Measurements from ENCODE around the gene PPEF1. TPM values are rescaled to one million over a fixed set of nuclear protein-coding genes. Genes with fewer than 3 reads are reported as not detected.
"Not testable (repeated sequence)": the region's sequence is repeated elsewhere in the genome, so short reads cannot be mapped to it uniquely, and the experiment has no call there.

The PPEF1 gene
- total and polyA plus RNA-seq, 2 of the 4 experiments (the other 2 are of a cell fraction): not detected

- H3K14ac ChIP-seq (replicated peaks; ENCODE audit: low read depth, low read length); H3K36me3 ChIP-seq (ENCODE audit: control insufficient read depth, insufficient read depth, low read length); H3K9ac ChIP-seq (ENCODE audit: low read depth, low read length); H2AFZ ChIP-seq (replicated peaks; ENCODE audit: low read length, poor library complexity); H3K9me3 ChIP-seq (ENCODE audit: control insufficient read depth, insufficient read depth, low read length); dilution Hi-C loops (cut with HindIII; ENCODE audit: low sequenced_read_pairs, unreplicated experiment); H2BK20ac ChIP-seq (ENCODE audit: low read depth, low read length); H4K5ac ChIP-seq (ENCODE audit: low read depth, low read length); H3K18ac ChIP-seq (ENCODE audit: low read depth, low read length); DNase-seq; H3K4ac ChIP-seq (ENCODE audit: low read depth, low read length); CTCF ChIA-PET; H3K27me3 ChIP-seq (ENCODE audit: control insufficient read depth, insufficient read depth, low read length); in situ Hi-C loops (cut with MboI; ENCODE audit: low sequenced_read_pairs); H2BK5ac ChIP-seq (ENCODE audit: low read depth, low read length, poor library complexity, severe bottlenecking); H3K4me1 ChIP-seq (ENCODE audit: control insufficient read depth, insufficient read depth, low read length); H2AK5ac ChIP-seq (ENCODE audit: low read depth, low read length); H3K9me1 ChIP-seq (ENCODE audit: insufficient read depth, low read length); H3K79me1 ChIP-seq (ENCODE audit: low read depth in 1 of 2, low read length in 2 of 2); POLR2A ChIA-PET (ENCODE audit: unreplicated experiment); H3K27ac ChIP-seq (ENCODE audit: insufficient read depth, low read length); H3K4me2 ChIP-seq (ENCODE audit: low read depth, low read length); H3K56ac ChIP-seq (ENCODE audit: extremely low read depth, insufficient read depth, low read length); H3K4me3 ChIP-seq (ENCODE audit: insufficient read depth, low read depth, low read length); H4K91ac ChIP-seq (ENCODE audit: insufficient read depth, low read depth, low read length); H2BK15ac ChIP-seq (ENCODE audit: low read depth, low read length); H2BK120ac ChIP-seq (ENCODE audit: low read depth, low read length); H2AK9ac ChIP-seq (replicated peaks; ENCODE audit: low read depth, low read length, poor library complexity); ATAC-seq (ENCODE audit: low read depth); H4K20me1 ChIP-seq (ENCODE audit: insufficient read depth, low read length); H3K23ac ChIP-seq (ENCODE audit: low read depth, low read length); H4K8ac ChIP-seq (ENCODE audit: low read depth in 2 of 2, low read length in 2 of 2); BruUV-seq (replicated peaks): not testable (repeated sequence)
- intact Hi-C loops (cut with micrococcal nuclease): loop anchor here (10.0 kb wide), 1 partner anchor 1923 kb away; no protein-coding TSS in a partner anchor
- no CpG with 5 or more reads among the region's 3 CpGs for WGBS, 2 experiments (ENCODE audit: extremely low coverage in 2 of 2, insufficient read length in 1 of 2)
Measured at GRCh38 chrX:18847901-18848300, 140.5 kb downstream of the PPEF1 start.
